PC-9 (cell line): ENCODE measurements around the gene TSPAN10.
"Not testable (repeated sequence)": the region's sequence is repeated elsewhere in the genome, so short reads cannot be mapped to it uniquely, and the experiment has no call there.

Experiments used
- CTCF ChIP-seq: fragments of 200-600 bp; sonication (generic); conservative IDR thresholded peaks from 2 replicates; pipeline ENCODE4 v1.6.1; 2017; ENCODE audit warnings: mixed run types, antibody characterized with exemption, mild to moderate bottlenecking, moderate library complexity
- EZH2 ChIP-seq: fragments of 200-600 bp; sonication (generic); IDR thresholded peaks from 2 replicates; pipeline ENCODE4 v1.8.0; 2017; ENCODE audit warnings: antibody characterized with exemption, low read depth

DNA sequence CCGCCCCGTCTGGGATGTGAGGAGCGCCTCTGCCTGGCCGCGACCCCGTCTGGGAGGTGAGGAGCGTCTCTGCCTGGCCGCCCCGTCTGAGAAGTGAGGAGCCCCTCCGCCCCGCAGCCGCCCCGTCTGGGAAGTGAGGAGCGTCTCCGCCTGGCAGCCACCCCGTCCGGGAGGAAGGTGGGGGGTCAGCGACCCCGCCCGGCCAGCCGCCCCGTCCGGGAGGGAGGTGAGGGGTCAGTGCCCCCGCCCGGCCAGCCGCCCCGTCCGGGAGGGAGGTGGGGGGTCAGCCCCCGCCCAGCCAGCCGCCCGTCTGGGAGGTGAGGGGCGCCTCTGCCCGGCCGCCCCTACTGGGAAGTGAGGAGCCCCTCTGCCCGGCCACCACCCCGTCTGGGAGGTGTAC, 18.7 kb upstream of the TSPAN10 start:
- TF ChIP-seq CTCF, EZH2: not testable (repeated sequence)
